PC-9 (cell line): ENCODE data around the gene RNF220.

ENCODE experiments used
- CTCF ChIP-seq: fragments of 200-600 bp; sonication (generic); conservative IDR thresholded peaks from 2 replicates; pipeline ENCODE4 v1.6.1; 2017; ENCODE audit warnings: mixed run types, antibody characterized with exemption, mild to moderate bottlenecking, moderate library complexity
- EZH2 ChIP-seq: fragments of 200-600 bp; sonication (generic); IDR thresholded peaks from 2 replicates; pipeline ENCODE4 v1.8.0; 2017; ENCODE audit warnings: antibody characterized with exemption, low read depth

GRCh38 chr1:44584167-44584566, 179.1 kb downstream of the RNF220 start:
- no peak for TF ChIP-seq EZH2
- TF ChIP-seq CTCF: no peak
